ENCODE data around the gene SLC25A48.

Gene SLC25A48

GRCh38 chr5:135825373-135826220 is 8.9 kb upstream of the SLC25A48 start:
- no peak overlapping the region for H3K4me3 ChIP-seq (ENCODE audit: low read length)
- DNase-seq (ENCODE audit: low read depth): no peak
- TF ChIP-seq, protein P1, sequence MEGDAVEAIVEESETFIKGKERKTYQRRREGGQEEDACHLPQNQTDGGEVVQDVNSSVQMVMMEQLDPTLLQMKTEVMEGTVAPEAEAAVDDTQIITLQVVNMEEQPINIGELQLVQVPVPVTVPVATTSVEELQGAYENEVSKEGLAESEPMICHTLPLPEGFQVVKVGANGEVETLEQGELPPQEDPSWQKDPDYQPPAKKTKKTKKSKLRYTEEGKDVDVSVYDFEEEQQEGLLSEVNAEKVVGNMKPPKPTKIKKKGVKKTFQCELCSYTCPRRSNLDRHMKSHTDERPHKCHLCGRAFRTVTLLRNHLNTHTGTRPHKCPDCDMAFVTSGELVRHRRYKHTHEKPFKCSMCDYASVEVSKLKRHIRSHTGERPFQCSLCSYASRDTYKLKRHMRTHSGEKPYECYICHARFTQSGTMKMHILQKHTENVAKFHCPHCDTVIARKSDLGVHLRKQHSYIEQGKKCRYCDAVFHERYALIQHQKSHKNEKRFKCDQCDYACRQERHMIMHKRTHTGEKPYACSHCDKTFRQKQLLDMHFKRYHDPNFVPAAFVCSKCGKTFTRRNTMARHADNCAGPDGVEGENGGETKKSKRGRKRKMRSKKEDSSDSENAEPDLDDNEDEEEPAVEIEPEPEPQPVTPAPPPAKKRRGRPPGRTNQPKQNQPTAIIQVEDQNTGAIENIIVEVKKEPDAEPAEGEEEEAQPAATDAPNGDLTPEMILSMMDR (conservative IDR thresholded peaks at IDR 0.05; ENCODE audit: low read length): no peak

DNA sequence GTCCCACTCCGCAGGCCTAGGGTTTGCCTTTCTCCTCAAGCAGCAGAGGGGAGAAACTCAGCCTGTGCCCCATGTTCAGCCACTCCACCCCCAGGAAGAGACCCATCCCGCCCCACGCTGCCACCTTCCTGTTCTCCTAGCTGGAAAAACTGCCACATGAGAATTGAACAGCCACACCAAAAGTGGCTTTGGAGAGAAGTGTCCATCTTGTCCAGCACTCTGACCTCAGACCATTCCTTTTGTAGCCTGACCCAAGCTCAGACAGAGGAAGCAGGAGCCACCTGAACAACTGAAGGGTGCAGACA is 8.3 kb upstream of the SLC25A48 start:
- TF ChIP-seq, protein P1 (conservative IDR thresholded peaks at IDR 0.05; ENCODE audit: low read length): no peak
- H3K4me3 ChIP-seq (ENCODE audit: low read length): no peak overlapping the region
- no peak for DNase-seq (ENCODE audit: low read depth)

GRCh38 chr5:135826994-135827671 is 7.3 kb upstream of the SLC25A48 start:
- H3K4me3 ChIP-seq (ENCODE audit: low read length): no peak overlapping the region
- TF ChIP-seq, protein P1 (conservative IDR thresholded peaks at IDR 0.05; ENCODE audit: low read length): no peak
- no peak for DNase-seq (ENCODE audit: low read depth)

DNA sequence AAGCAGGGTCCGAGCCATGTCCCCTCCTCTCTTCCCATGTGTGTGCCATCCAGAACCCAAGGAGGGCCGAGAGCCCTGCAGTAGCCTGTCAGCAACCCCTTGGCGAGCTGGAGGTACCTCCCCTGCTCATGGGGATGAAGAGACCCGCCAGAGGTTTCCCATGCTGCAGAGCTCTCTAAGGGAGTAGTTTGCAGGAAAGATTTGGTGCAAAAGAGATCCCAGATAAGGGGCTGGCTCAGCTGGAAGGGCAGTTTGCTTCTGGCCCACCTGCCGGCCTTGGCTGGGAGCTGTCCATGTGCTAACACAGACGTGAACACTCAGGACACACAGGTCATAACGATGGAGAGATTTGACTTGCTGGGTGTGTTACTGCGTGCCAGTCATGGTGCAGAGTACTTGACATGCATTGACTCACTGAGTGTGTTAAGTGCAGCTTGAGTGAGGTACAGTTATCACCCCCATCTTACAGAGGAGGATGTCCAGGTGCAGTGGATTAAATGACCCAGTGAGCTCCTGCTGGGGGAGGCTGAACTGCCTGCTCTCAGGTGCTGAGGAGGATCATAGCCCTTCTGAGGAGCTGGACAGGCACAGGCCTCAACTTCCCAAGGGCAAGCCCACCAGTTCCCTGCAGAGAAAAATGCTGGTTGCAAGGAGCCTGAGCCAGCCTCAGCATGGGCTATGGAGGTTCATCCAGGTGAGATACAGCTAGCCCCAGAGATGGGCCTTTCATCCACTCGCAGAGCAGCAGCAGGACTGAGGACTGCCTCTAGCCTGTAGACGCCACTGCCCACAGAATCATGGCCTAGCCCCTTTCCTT is 6.3 kb upstream of the SLC25A48 start:
- no peak for DNase-seq (ENCODE audit: low read depth)
- TF ChIP-seq, protein P1 (conservative IDR thresholded peaks at IDR 0.05; ENCODE audit: low read length): no peak
- no peak overlapping the region for H3K4me3 ChIP-seq (ENCODE audit: low read length)

- no peak for DNase-seq (ENCODE audit: low read depth)
- H3K4me3 ChIP-seq (ENCODE audit: low read length): no peak overlapping the region
- TF ChIP-seq, protein P1 (conservative IDR thresholded peaks at IDR 0.05; ENCODE audit: low read length): no peak
Measured at GRCh38 chr5:135828782-135829127, 5.7 kb upstream of the SLC25A48 start.

DNA sequence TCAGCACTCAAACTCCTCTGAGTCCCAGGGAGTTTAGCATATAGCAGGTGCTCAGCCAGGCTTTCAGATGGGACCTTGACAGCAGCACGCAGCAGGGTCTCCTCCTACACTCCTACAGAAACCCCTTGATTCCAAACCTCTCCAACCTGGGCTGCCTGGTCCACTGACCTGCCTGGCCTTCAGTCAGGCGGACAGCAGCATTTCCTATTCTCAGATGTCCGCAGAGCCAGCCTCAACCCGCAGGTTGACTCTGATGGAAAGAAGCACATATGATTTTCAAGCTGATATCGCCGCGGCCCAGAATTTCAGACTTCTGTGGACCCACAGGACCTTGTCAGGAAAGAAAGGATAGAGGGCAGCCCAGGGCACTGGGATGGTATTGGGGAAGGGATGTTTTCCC is 5.3 kb upstream of the SLC25A48 start:
- TF ChIP-seq, protein P1 (conservative IDR thresholded peaks at IDR 0.05; ENCODE audit: low read length): no peak
- DNase-seq (ENCODE audit: low read depth): no peak

More for the DNA sequence above, 5.3 kb upstream of the SLC25A48 start:
- H3K4me3 ChIP-seq (ENCODE audit: low read length): no peak overlapping the region
